Neural crest cell (in vitro differentiated cells): ENCODE results near the gene APOL1. TPM values are rescaled to one million over a fixed set of nuclear protein-coding genes. Genes with fewer than 3 reads are reported as not detected.

Experiments used
- DNase-seq: peaks from one replicate; pipeline ENCODE4 v3.0.0; 2021; ENCODE audit warnings: low read depth, mixed read lengths, low spot score
- H3K27ac Mint-ChIP-seq: one replicate; pipeline ENCODE4 v1.8.0; 2021; ENCODE audit warnings: mild to moderate bottlenecking, mixed read lengths; ENCODE audit not compliant: unreplicated experiment
- H3K27me3 Mint-ChIP-seq: 2 replicates; pipeline ENCODE4 v1.8.0; 2021; ENCODE audit warnings: low read depth, mild to moderate bottlenecking, mixed read lengths
- H3K36me3 Mint-ChIP-seq: 2 replicates; pipeline ENCODE4 v1.8.0; 2021; ENCODE audit warnings: low read depth, mild to moderate bottlenecking, mixed read lengths
- H3K4me1 Mint-ChIP-seq: 2 replicates; pipeline ENCODE4 v1.8.0; 2021; ENCODE audit warnings: mixed read lengths
- H3K4me3 Mint-ChIP-seq: one replicate; pipeline ENCODE4 v1.8.0; 2021; ENCODE audit warnings: mild to moderate bottlenecking, mixed read lengths
- H3K9me3 Mint-ChIP-seq: 2 replicates; pipeline ENCODE4 v1.8.0; 2021; ENCODE audit warnings: mixed read lengths
- CTCF ChIP-seq: fragments of 200-600 bp; sonication (generic); conservative IDR thresholded peaks from 2 replicates; pipeline ENCODE4 v1.5.0; 2021; ENCODE audit warnings: antibody characterized with exemption, mild to moderate bottlenecking
- total RNA-seq: library from RNA; stranded (reverse); gene quantifications from 2 replicates; pipeline ENCODE4 v1.2.1, GENCODE V29; 2021

The APOL1 gene
- total RNA-seq, 1 donor from 2014 or later: not detected

DNA sequence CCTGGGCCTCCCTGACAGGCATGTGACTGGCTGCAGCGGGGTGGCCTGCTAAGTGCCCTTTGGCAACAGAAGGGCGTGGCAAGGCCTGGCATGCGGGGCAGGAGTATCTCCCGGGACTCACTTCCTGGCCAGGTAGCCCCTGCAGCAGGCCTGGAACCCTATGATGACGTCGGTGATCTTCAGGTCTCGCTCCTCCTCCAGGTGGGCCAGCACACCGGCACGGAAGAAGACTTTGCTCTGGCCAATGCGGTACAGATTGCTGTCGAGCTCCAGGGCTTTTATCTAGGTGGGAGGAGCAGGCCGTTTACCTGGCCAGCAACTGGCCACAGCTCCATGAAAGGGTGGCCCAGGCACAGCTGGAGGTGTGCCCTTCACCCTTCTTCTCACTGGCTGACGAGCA, 50.9 kb downstream of the APOL1 start:
- no peak for DNase-seq
- H3K4me1 Mint-ChIP-seq: no peaks in the 10 kb centered on the region
- H3K4me3 Mint-ChIP-seq: no peak overlapping the region
- peaks cover 7% of the 10 kb centered on the region for H3K36me3 Mint-ChIP-seq
- H3K9me3 Mint-ChIP-seq: no peaks in the 10 kb centered on the region
- H3K27me3 Mint-ChIP-seq: no peaks in the 10 kb centered on the region
- TF ChIP-seq CTCF: no peak
- H3K27ac Mint-ChIP-seq: no peak overlapping the region

DNA sequence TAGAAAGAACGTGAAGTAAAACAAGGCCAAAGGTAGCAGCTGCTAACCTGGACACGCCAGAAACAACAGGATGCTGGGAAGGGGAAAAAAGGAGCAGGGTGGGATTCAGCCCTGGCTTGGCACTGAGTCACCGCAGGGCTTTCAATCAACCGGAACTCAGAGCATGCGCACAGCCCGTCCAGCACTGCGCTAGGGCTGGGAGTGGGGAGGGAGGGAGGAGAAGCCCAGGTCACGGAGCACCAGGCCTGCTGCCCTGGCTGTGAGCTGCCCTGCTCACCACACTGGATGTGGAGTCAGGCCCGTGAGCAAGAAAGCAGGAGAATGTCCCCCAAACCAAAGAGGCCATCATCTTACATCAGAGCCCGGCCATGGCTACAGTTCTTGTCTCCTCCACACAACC, 51.5 kb downstream of the APOL1 start:
- DNase-seq: no peak
- Mint-ChIP-seq H3K4me3 (no peak overlapping the region), H3K27me3 (no peaks in the 10 kb centered on the region), H3K4me1 (no peaks in the 10 kb centered on the region), H3K36me3 (peaks cover 7% of the 10 kb centered on the region), H3K27ac (no peak overlapping the region), H3K9me3 (no peaks in the 10 kb centered on the region)
- no peak for TF ChIP-seq CTCF

GRCh38 chr22:36305813-36306212, 52.9 kb downstream of the APOL1 start:
- Mint-ChIP-seq H3K4me1 (no peaks in the 10 kb centered on the region), H3K27me3 (no peaks in the 10 kb centered on the region), H3K9me3 (no peaks in the 10 kb centered on the region), H3K27ac (no peak overlapping the region), H3K36me3 (peaks cover 7% of the 10 kb centered on the region), H3K4me3 (no peak overlapping the region)
- DNase-seq: no peak
- TF ChIP-seq CTCF: no peak

DNA sequence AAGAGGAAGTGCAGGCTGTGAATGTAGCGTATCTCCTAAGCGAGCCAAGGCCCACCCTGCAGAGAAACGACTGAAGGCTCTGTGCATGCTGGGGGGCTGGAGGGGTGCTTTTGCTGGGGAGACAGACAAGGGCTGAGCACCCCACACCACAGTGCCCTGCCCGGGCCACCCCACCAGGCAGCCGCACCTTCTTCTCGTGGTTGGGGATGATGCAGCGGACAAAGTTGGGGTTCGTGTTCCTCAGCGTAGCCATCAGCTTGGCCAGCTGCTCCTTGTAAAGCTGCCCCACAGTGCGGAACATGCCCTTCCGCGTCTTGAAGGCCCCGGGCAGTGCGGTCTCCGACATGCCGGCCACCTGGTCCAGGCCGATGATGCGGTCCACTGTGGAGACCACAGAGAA, 53.3 kb downstream of the APOL1 start:
- peaks cover 7% of the 10 kb centered on the region for H3K36me3 Mint-ChIP-seq
- no peaks in the 10 kb centered on the region for H3K27me3 Mint-ChIP-seq
- H3K9me3 Mint-ChIP-seq: no peaks in the 10 kb centered on the region
- no peak for DNase-seq
- no peak overlapping the region for H3K27ac Mint-ChIP-seq
- no peak for TF ChIP-seq CTCF
- H3K4me3 Mint-ChIP-seq: no peak overlapping the region
- no peaks in the 10 kb centered on the region for H3K4me1 Mint-ChIP-seq

- no peak overlapping the region for H3K27ac Mint-ChIP-seq
- H3K27me3 Mint-ChIP-seq: no peaks in the 10 kb centered on the region
- H3K4me1 Mint-ChIP-seq: no peaks in the 10 kb centered on the region
- no peak for TF ChIP-seq CTCF
- no peak overlapping the region for H3K4me3 Mint-ChIP-seq
- no peak for DNase-seq
- H3K36me3 Mint-ChIP-seq: peaks cover 3% of the 10 kb centered on the region
- no peaks in the 10 kb centered on the region for H3K9me3 Mint-ChIP-seq
These were observed 55.9 kb downstream of the APOL1 start for GRCh38 chr22:36308880-36309279.
